GM18867 (cell line): Measurements from ENCODE around the gene SUPT4H1.

Source experiments
- ATAC-seq: cut with Tn5 transposase; IDR thresholded peaks from one replicate; pipeline ENCODE4 v1.9.1; 2021; ENCODE audit warnings: mild to moderate bottlenecking, moderate library complexity; ENCODE audit not compliant: unreplicated experiment

The SUPT4H1 gene

GRCh38 chr17:58365185-58365979 is 13.4 kb upstream of the SUPT4H1 start:
- ATAC-seq = no peak

- no peak for ATAC-seq
Observed at GRCh38 chr17:58364270-58364942, 12.4 kb upstream of the SUPT4H1 start.

- no peak for ATAC-seq
Observed at GRCh38 chr17:58363457-58364185, 11.6 kb upstream of the SUPT4H1 start.

GRCh38 chr17:58362368-58363014 is 10.5 kb upstream of the SUPT4H1 start:
- no peak for ATAC-seq

- ATAC-seq = no peak
Observed at GRCh38 chr17:58360296-58361063, 8.5 kb upstream of the SUPT4H1 start.

- no peak for ATAC-seq
Observed at GRCh38 chr17:58358408-58359172, 6.6 kb upstream of the SUPT4H1 start.

- ATAC-seq = no peak
Observed at GRCh38 chr17:58357312-58358297, 5.6 kb upstream of the SUPT4H1 start.

- no peak for ATAC-seq
Observed at GRCh38 chr17:58356231-58356630, 4.2 kb upstream of the SUPT4H1 start.

GRCh38 chr17:58354541-58355216 is 2.7 kb upstream of the SUPT4H1 start:
- ATAC-seq = no peak

GRCh38 chr17:58353389-58353825 is 1.4 kb upstream of the SUPT4H1 start:
- no peak for ATAC-seq

- no peak for ATAC-seq
Observed at GRCh38 chr17:58352596-58353388, 791 bp upstream of the SUPT4H1 start.

GRCh38 chr17:58351182-58351581 is 819 bp downstream of the SUPT4H1 start:
- ATAC-seq = no peak

- ATAC-seq = no peak
Observed at GRCh38 chr17:58348038-58348437, 4.0 kb downstream of the SUPT4H1 start.

GRCh38 chr17:58345500-58345899 is 6.5 kb downstream of the SUPT4H1 start:
- ATAC-seq = no peak

- ATAC-seq = peak; percentile 44
Observed at GRCh38 chr17:58344791-58345157, 7.2 kb downstream of the SUPT4H1 start.

GRCh38 chr17:58344047-58344790 is 7.8 kb downstream of the SUPT4H1 start:
- ATAC-seq = peak; percentile 82
